Esophagus mucosa (tissue), 1 donor: ENCODE results near the gene SCGB1C1. TPM values are rescaled to one million over a fixed set of nuclear protein-coding genes. Genes with fewer than 3 reads are reported as not detected.

Source experiments
- total RNA-seq: library from RNA; stranded (reverse); gene quantifications from one replicate; pipeline ENCODE4 v1.2.4, GENCODE V29; 2023
- donor health status: DM: yes; HTN: yes; CAD: no.

Gene SCGB1C1
- total RNA-seq, 1 donor from 2014 or later = not detected

Other genes with a start within 250 kb of the SCGB1C1 start
- 20.5 TPM for gene BET1L, start 14.3 kb downstream of the SCGB1C1 start, total RNA-seq
- 60.3 TPM for gene RIC8A, start 14.6 kb downstream of the SCGB1C1 start, total RNA-seq
- gene SIRT3, start 43.3 kb downstream of the SCGB1C1 start, total RNA-seq = 6.2 TPM
- gene PSMD13, start 43.9 kb downstream of the SCGB1C1 start, total RNA-seq = 81.8 TPM
- gene NLRP6, start 85.3 kb downstream of the SCGB1C1 start, total RNA-seq = 0.12 TPM
- 2.4 TPM for gene PGGHG, start 96.0 kb downstream of the SCGB1C1 start, total RNA-seq
- not detected for gene IFITM5, start 106.4 kb downstream of the SCGB1C1 start, total RNA-seq
- 94.0 TPM for gene IFITM2, start 114.7 kb downstream of the SCGB1C1 start, total RNA-seq
- 59.8 TPM for gene IFITM1, start 121.0 kb downstream of the SCGB1C1 start, total RNA-seq
- 180 TPM for gene IFITM3, start 127.8 kb downstream of the SCGB1C1 start, total RNA-seq
- 0.32 TPM for gene B4GALNT4, start 176.4 kb downstream of the SCGB1C1 start, total RNA-seq
- gene PKP3, start 201.1 kb downstream of the SCGB1C1 start, total RNA-seq = 359 TPM
- gene SIGIRR, start 221.9 kb downstream of the SCGB1C1 start, total RNA-seq = 15.4 TPM
- 12.8 TPM for gene ANO9, start 248.9 kb downstream of the SCGB1C1 start, total RNA-seq